ENCODE data around the gene TTC33. TPM values are rescaled to one million over a fixed set of nuclear protein-coding genes. Genes with fewer than 3 reads are reported as not detected.
A peak's percentile ranks its signal among the peaks of the same experiment; 100 is the strongest.

Gene TTC33
- total and polyA plus RNA-seq, 2 of the 13 experiments (the other 11 are each of a cell fraction or from before 2014, with no cell fraction given), result 4.5 to 20.0 TPM

DNA sequence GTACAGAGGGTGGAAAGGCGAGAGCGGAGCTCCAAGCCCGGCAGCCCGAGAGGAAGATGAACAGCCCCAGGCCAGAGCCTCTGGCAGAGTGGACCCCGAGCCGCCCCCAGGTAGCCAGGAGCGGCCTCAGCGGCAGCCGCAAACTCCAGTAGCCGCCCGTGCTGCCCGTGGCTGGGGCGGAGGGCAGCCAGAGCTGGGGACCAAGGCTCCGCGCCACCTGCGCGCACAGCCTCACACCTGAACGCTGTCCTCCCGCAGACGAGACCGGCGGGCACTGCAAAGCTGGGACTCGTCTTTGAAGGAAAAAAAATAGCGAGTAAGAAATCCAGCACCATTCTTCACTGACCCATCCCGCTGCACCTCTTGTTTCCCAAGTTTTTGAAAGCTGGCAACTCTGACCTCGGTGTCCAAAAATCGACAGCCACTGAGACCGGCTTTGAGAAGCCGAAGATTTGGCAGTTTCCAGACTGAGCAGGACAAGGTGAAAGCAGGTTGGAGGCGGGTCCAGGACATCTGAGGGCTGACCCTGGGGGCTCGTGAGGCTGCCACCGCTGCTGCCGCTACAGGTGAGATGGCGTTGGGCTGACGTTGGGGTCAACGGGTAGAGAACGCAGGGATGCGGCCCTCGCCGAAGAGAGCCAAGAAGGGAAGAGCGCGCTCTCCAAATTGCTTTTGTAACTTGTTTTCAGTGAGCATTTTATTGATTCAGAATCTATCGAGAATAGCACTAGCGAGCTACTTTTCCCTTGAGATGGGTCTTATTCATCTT, 75.7 kb downstream of the TTC33 start, which contains the start of gene PTGER4 (continued):
- TF ChIP-seq, protein P1, sequence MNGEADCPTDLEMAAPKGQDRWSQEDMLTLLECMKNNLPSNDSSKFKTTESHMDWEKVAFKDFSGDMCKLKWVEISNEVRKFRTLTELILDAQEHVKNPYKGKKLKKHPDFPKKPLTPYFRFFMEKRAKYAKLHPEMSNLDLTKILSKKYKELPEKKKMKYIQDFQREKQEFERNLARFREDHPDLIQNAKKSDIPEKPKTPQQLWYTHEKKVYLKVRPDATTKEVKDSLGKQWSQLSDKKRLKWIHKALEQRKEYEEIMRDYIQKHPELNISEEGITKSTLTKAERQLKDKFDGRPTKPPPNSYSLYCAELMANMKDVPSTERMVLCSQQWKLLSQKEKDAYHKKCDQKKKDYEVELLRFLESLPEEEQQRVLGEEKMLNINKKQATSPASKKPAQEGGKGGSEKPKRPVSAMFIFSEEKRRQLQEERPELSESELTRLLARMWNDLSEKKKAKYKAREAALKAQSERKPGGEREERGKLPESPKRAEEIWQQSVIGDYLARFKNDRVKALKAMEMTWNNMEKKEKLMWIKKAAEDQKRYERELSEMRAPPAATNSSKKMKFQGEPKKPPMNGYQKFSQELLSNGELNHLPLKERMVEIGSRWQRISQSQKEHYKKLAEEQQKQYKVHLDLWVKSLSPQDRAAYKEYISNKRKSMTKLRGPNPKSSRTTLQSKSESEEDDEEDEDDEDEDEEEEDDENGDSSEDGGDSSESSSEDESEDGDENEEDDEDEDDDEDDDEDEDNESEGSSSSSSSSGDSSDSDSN (CRISPR knock-in tag; IDR thresholded peaks at IDR 0.05), result peak; percentile 47
- TF ChIP-seq ZNF232 (CRISPR knock-in tag; IDR thresholded peaks at IDR 0.05; ENCODE audit: borderline replicate concordance) (0 out of 2 replicates have a peak, but pooled peaks have one; percentile 21), KDM2A (CRISPR knock-in tag; IDR thresholded peaks at IDR 0.05; ENCODE audit: borderline replicate concordance, low read depth) (0 out of 2 replicates have a peak, but pooled peaks have one; percentile 4), EHMT2 (IDR thresholded peaks at IDR 0.05; ENCODE audit: borderline replicate concordance, low read depth, low read length) (no peak), AGO2 (optimal IDR thresholded peaks at IDR 0.05; ENCODE audit: low read depth, low read length) (no peak), ZNF205 (CRISPR knock-in tag; IDR thresholded peaks at IDR 0.05) (no peak), MED13 (CRISPR knock-in tag; IDR thresholded peaks at IDR 0.05) (peak; percentile 61; the same call in 1 of the 2 replicates)
- TF ChIP-seq, protein P2, sequence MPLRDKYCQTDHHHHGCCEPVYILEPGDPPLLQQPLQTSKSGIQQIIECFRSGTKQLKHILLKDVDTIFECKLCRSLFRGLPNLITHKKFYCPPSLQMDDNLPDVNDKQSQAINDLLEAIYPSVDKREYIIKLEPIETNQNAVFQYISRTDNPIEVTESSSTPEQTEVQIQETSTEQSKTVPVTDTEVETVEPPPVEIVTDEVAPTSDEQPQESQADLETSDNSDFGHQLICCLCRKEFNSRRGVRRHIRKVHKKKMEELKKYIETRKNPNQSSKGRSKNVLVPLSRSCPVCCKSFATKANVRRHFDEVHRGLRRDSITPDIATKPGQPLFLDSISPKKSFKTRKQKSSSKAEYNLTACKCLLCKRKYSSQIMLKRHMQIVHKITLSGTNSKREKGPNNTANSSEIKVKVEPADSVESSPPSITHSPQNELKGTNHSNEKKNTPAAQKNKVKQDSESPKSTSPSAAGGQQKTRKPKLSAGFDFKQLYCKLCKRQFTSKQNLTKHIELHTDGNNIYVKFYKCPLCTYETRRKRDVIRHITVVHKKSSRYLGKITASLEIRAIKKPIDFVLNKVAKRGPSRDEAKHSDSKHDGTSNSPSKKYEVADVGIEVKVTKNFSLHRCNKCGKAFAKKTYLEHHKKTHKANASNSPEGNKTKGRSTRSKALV (CRISPR knock-in tag; IDR thresholded peaks at IDR 0.05), result peak; percentile 71; the same call in 1 of the 2 replicates
- TF ChIP-seq, protein P3, sequence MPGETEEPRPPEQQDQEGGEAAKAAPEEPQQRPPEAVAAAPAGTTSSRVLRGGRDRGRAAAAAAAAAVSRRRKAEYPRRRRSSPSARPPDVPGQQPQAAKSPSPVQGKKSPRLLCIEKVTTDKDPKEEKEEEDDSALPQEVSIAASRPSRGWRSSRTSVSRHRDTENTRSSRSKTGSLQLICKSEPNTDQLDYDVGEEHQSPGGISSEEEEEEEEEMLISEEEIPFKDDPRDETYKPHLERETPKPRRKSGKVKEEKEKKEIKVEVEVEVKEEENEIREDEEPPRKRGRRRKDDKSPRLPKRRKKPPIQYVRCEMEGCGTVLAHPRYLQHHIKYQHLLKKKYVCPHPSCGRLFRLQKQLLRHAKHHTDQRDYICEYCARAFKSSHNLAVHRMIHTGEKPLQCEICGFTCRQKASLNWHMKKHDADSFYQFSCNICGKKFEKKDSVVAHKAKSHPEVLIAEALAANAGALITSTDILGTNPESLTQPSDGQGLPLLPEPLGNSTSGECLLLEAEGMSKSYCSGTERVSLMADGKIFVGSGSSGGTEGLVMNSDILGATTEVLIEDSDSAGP (CRISPR knock-in tag; IDR thresholded peaks at IDR 0.05; ENCODE audit: borderline replicate concordance), result peak; percentile 51; the same call in 1 of the 2 replicates
- TF ChIP-seq, protein P4, sequence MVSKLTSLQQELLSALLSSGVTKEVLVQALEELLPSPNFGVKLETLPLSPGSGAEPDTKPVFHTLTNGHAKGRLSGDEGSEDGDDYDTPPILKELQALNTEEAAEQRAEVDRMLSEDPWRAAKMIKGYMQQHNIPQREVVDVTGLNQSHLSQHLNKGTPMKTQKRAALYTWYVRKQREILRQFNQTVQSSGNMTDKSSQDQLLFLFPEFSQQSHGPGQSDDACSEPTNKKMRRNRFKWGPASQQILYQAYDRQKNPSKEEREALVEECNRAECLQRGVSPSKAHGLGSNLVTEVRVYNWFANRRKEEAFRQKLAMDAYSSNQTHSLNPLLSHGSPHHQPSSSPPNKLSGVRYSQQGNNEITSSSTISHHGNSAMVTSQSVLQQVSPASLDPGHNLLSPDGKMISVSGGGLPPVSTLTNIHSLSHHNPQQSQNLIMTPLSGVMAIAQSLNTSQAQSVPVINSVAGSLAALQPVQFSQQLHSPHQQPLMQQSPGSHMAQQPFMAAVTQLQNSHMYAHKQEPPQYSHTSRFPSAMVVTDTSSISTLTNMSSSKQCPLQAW (CRISPR knock-in tag; IDR thresholded peaks at IDR 0.05), result peak; percentile 54; the same call in 1 of the 2 replicates
- TF ChIP-seq, protein P5, sequence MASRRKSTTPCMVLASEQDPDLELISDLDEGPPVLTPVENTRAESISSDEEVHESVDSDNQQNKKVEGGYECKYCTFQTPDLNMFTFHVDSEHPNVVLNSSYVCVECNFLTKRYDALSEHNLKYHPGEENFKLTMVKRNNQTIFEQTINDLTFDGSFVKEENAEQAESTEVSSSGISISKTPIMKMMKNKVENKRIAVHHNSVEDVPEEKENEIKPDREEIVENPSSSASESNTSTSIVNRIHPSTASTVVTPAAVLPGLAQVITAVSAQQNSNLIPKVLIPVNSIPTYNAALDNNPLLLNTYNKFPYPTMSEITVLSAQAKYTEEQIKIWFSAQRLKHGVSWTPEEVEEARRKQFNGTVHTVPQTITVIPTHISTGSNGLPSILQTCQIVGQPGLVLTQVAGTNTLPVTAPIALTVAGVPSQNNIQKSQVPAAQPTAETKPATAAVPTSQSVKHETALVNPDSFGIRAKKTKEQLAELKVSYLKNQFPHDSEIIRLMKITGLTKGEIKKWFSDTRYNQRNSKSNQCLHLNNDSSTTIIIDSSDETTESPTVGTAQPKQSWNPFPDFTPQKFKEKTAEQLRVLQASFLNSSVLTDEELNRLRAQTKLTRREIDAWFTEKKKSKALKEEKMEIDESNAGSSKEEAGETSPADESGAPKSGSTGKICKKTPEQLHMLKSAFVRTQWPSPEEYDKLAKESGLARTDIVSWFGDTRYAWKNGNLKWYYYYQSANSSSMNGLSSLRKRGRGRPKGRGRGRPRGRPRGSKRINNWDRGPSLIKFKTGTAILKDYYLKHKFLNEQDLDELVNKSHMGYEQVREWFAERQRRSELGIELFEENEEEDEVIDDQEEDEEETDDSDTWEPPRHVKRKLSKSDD (CRISPR knock-in tag; IDR thresholded peaks at IDR 0.05; ENCODE audit: low read depth), result no peak
- TF ChIP-seq, protein P6, sequence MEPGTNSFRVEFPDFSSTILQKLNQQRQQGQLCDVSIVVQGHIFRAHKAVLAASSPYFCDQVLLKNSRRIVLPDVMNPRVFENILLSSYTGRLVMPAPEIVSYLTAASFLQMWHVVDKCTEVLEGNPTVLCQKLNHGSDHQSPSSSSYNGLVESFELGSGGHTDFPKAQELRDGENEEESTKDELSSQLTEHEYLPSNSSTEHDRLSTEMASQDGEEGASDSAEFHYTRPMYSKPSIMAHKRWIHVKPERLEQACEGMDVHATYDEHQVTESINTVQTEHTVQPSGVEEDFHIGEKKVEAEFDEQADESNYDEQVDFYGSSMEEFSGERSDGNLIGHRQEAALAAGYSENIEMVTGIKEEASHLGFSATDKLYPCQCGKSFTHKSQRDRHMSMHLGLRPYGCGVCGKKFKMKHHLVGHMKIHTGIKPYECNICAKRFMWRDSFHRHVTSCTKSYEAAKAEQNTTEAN (CRISPR knock-in tag; conservative IDR thresholded peaks at IDR 0.05), result no peak
